ENCODE results near the gene WIPI1.
A peak's percentile ranks its signal among the peaks of the same experiment; 100 is the strongest.
"Not testable (repeated sequence)": the region's sequence is repeated elsewhere in the genome, so short reads cannot be mapped to it uniquely, and the experiment has no call there.

Gene WIPI1

GRCh38 chr17:68437979-68438822 lies 19.1 kb downstream of the WIPI1 start:
- peak; percentile 61 for DNase-seq

- peak; percentile 86 for DNase-seq
These were observed 21.1 kb downstream of the WIPI1 start for GRCh38 chr17:68435876-68436842.

- DNase-seq, result no peak
These were observed 21.9 kb downstream of the WIPI1 start for GRCh38 chr17:68435361-68435760.

- no peak for DNase-seq
These were observed 23.3 kb downstream of the WIPI1 start for GRCh38 chr17:68433911-68434508.

GRCh38 chr17:68433211-68433610 lies 24.1 kb downstream of the WIPI1 start:
- no peak for DNase-seq

GRCh38 chr17:68432086-68432864 lies 25.0 kb downstream of the WIPI1 start:
- no peak for DNase-seq

GRCh38 chr17:68431661-68432071 lies 25.6 kb downstream of the WIPI1 start:
- DNase-seq, result peak; percentile 19

- no peak for DNase-seq
These were observed 26.2 kb downstream of the WIPI1 start for GRCh38 chr17:68431045-68431608.

GRCh38 chr17:68429881-68430280 lies 27.4 kb downstream of the WIPI1 start:
- DNase-seq, result no peak

GRCh38 chr17:68428498-68429172 lies 28.7 kb downstream of the WIPI1 start:
- no peak for DNase-seq

- DNase-seq, result no peak
These were observed 29.7 kb downstream of the WIPI1 start for GRCh38 chr17:68427575-68427974.

GRCh38 chr17:68425979-68426378 lies 31.3 kb downstream of the WIPI1 start:
- DNase-seq, result no peak

- DNase-seq, result no peak
These were observed 32.4 kb downstream of the WIPI1 start for GRCh38 chr17:68424861-68425260.

GRCh38 chr17:68424203-68424602 lies 33.1 kb downstream of the WIPI1 start:
- no peak for DNase-seq

- no peak for DNase-seq
These were observed 34.0 kb downstream of the WIPI1 start for GRCh38 chr17:68423251-68423650.

- no peak for DNase-seq
These were observed 34.5 kb downstream of the WIPI1 start for GRCh38 chr17:68422821-68423220.

- DNase-seq, result no peak
These were observed 35.8 kb downstream of the WIPI1 start for GRCh38 chr17:68421486-68421885.

- no peak for DNase-seq
These were observed 37.2 kb downstream of the WIPI1 start for GRCh38 chr17:68420065-68420464.

GRCh38 chr17:68418876-68419275 lies 38.4 kb downstream of the WIPI1 start:
- DNase-seq, result no peak

- DNase-seq, result no peak
These were observed 40.0 kb downstream of the WIPI1 start for GRCh38 chr17:68417317-68417716.

GRCh38 chr17:68414901-68415300 lies 42.4 kb downstream of the WIPI1 start:
- not testable (repeated sequence) for DNase-seq
